ENCODE measurements around the gene PLK3. TPM values are rescaled to one million over a fixed set of nuclear protein-coding genes. Genes with fewer than 3 reads are reported as not detected.

Gene PLK3
- total RNA-seq, 2 donors from 2014 or later, result 103 to 142 TPM

GRCh38 chr1:44817771-44818495 lies 17.8 kb downstream of the PLK3 start:
- Histone ChIP-seq H3K4me1 (ENCODE audit: control insufficient read depth in 1 of 2, low read depth in 2 of 2) (peaks cover 3 to 36% of the 10 kb centered on the region in 2 donors), H3K27me3 (replicated peaks; ENCODE audit: insufficient read depth) (no peaks in the 10 kb centered on the region), H3K9me3 (no peaks in the 10 kb centered on the region), H3K36me3 (peaks cover 8% of the 10 kb centered on the region), H3K27ac (peak overlapping the region; percentile 91 to 97), H3K4me3 (no peak overlapping the region)
- no peak for ATAC-seq (ENCODE audit: insufficient number of reproducible peaks, low FRiP score, low read depth)
- DNase-seq (ENCODE audit: low spot score), result no peak
- no peak for TF ChIP-seq CTCF (IDR thresholded peaks at IDR 0.05)

GRCh38 chr1:44819196-44819607 lies 19.0 kb downstream of the PLK3 start:
- Histone ChIP-seq H3K9me3 (no peaks in the 10 kb centered on the region), H3K4me3 (peak overlapping the region; percentile 77), H3K36me3 (no peaks in the 10 kb centered on the region), H3K27me3 (replicated peaks; ENCODE audit: insufficient read depth) (no peaks in the 10 kb centered on the region), H3K27ac (peak overlapping the region; percentile 91 to 97), H3K4me1 (ENCODE audit: control insufficient read depth in 1 of 2, low read depth in 2 of 2) (peaks cover 3 to 32% of the 10 kb centered on the region in 2 donors)
- no peak for ATAC-seq (ENCODE audit: insufficient number of reproducible peaks, low FRiP score, low read depth)
- TF ChIP-seq CTCF (IDR thresholded peaks at IDR 0.05), result no peak
- no peak for DNase-seq (ENCODE audit: low spot score)

- Histone ChIP-seq H3K36me3 (no peaks in the 10 kb centered on the region), H3K4me1 (ENCODE audit: control insufficient read depth in 1 of 2, low read depth in 2 of 2) (peaks cover 3 to 32% of the 10 kb centered on the region in 2 donors), H3K27me3 (replicated peaks; ENCODE audit: insufficient read depth) (no peaks in the 10 kb centered on the region), H3K4me3 (peak overlapping the region; percentile 77), H3K27ac (peak overlapping the region; percentile 91 to 97), H3K9me3 (no peaks in the 10 kb centered on the region)
- DNase-seq (ENCODE audit: low spot score), result no peak
- ATAC-seq (ENCODE audit: insufficient number of reproducible peaks, low FRiP score, low read depth), result peak; percentile 68
- no peak for TF ChIP-seq CTCF (IDR thresholded peaks at IDR 0.05)
Observed at GRCh38 chr1:44819608-44820327, 19.6 kb downstream of the PLK3 start.

GRCh38 chr1:44820328-44821239 lies 20.4 kb downstream of the PLK3 start:
- Histone ChIP-seq H3K4me3 (peak overlapping the region; percentile 77), H3K27ac (peak overlapping the region; percentile 91 to 97), H3K36me3 (no peaks in the 10 kb centered on the region), H3K4me1 (ENCODE audit: control insufficient read depth in 1 of 2, low read depth in 2 of 2) (peaks cover 3 to 32% of the 10 kb centered on the region in 2 donors), H3K9me3 (no peaks in the 10 kb centered on the region), H3K27me3 (replicated peaks; ENCODE audit: insufficient read depth) (no peaks in the 10 kb centered on the region)
- ATAC-seq (ENCODE audit: insufficient number of reproducible peaks, low FRiP score, low read depth) (no peak), DNase-seq (ENCODE audit: low spot score) (no peak)
- TF ChIP-seq CTCF (IDR thresholded peaks at IDR 0.05), result no peak
